OCI-LY1 (cell line): ENCODE data around the gene FITM2.

Experiments
- CTCF ChIP-seq: fragments of 200-600 bp; sonication (generic), shearing (Covaris generic); IDR thresholded peaks from 2 replicates; pipeline ENCODE4 v1.5.1; 2017; ENCODE audit warnings: mild to moderate bottlenecking, antibody characterized with exemption, low read length, moderate library complexity, mixed read lengths
- EZH2 ChIP-seq: fragments of 200-600 bp; sonication (generic), shearing (Covaris generic); IDR thresholded peaks from 2 replicates; pipeline ENCODE4 v1.8.0; 2017; ENCODE audit warnings: borderline replicate concordance, mixed run types, mild to moderate bottlenecking, antibody characterized with exemption, low read length, moderate library complexity, mixed read lengths

GRCh38 chr20:44297721-44298120 lies 13.3 kb downstream of the FITM2 start:
- no peak for TF ChIP-seq CTCF
- TF ChIP-seq EZH2: no peak
